ENCODE measurements around the gene EDA. TPM values are rescaled to one million over a fixed set of nuclear protein-coding genes. Genes with fewer than 3 reads are reported as not detected.
A peak's percentile ranks its signal among the peaks of the same experiment; 100 is the strongest.

EDA gene
- total RNA-seq, 2 donors from 2014 or later = 2.3 TPM

DNA sequence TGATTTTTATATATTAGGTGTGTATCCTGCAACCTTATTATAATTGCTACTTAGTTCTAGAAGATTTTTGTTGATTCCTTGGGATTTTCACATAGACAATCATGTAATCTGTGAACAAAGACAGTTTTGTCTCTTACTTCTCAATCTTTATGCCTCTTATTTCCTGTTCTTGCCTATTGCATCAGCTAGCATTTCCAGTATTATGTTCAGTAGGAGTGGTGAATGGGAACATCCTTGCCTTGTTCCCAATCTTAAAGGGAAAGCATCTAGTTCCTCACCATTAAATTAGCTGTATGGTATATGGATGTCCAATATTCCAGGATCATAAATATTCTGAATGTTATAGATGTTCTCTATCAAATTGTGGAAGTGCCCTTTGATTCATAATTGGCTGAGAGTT lies 392.0 kb downstream of the EDA start:
- intact Hi-C loops (cut with DNase I, micrococcal nuclease) = no loop called here
- ATAC-seq (no peak), DNase-seq (no peak)

DNA sequence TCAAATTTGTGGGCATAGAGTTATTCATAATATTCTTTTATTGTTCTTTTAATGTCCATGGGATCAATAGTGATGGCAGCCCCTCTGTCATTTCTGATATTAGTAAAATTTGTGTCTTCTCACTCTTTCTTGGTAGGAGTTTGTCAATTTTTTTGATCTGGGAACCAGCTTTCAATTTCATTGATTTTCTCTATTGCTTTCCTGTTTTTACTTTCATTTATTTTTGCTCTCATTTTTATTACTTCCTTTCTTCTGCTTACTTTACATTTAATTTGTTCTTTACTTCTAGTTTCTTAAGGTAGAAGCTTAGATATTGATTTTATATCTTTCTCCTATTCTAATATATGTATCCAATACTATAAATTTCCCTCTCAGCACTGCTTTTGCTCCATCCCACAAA lies 393.1 kb downstream of the EDA start:
- DNase-seq (no peak), ATAC-seq (no peak)
- intact Hi-C loops (cut with DNase I, micrococcal nuclease) = no loop called here

DNA sequence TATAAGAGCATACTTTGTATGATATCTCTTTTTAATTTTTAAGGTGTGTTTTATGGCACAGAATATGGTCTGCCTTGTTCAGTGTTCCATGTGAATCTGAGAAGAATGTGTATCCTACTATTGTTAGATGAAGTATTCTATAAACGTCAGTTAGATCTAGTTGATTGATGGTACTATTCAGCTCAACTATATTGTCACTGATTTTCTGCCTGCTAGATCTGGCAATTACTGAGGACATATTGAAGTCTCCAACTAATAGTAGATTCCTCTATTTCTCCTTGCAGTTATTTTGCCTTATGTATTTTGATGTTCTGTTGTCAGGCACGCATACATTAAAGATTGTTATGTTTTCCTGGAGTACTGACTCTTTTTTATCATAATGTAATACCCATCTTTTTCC lies 394.1 kb downstream of the EDA start:
- DNase-seq = no peak
- no peak for ATAC-seq
- intact Hi-C loops (cut with DNase I, micrococcal nuclease) = no loop called here

DNA sequence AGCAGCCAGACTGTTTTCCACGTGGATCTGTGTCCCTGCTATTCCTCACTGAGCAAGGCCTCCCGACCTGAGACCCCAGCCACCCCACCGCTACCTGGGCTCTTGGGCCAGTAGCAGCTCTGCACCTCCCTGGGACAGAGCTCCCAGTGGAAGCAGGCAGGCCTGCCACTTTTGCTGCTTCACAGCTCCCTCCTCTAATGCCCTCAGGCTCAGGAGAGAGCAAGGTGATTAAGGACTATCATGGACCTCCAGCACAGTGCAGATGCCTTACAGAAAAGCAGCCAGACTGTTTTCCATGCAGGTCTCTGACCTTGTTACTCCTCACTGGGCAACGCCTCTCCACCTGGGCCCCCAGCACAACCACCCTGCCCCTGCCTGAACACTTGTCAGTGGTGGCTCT lies 396.8 kb downstream of the EDA start:
- intact Hi-C loops (cut with DNase I, micrococcal nuclease) = no loop called here
- ATAC-seq = no peak
- DNase-seq = no peak

- ATAC-seq (peak; percentile 60), DNase-seq (no peak)
- intact Hi-C loops (cut with DNase I, micrococcal nuclease) = no loop called here
Observed at GRCh38 chrX:70013466-70014381, 397.8 kb downstream of the EDA start.

- ATAC-seq (no peak), DNase-seq (no peak)
- intact Hi-C loops (cut with DNase I, micrococcal nuclease) = no loop called here
Observed at GRCh38 chrX:70016513-70016912, 400.6 kb downstream of the EDA start.

- ATAC-seq (no peak), DNase-seq (no peak)
Observed at GRCh38 chrX:70022616-70023015, 406.7 kb downstream of the EDA start.

GRCh38 chrX:70025464-70025863 lies 409.6 kb downstream of the EDA start:
- ATAC-seq (no peak), DNase-seq (no peak)
- intact Hi-C loops (cut with DNase I, micrococcal nuclease) = no loop called here

More at GRCh38 chrX:70022616-70023015, 406.7 kb downstream of the EDA start:
- intact Hi-C loops (cut with DNase I, micrococcal nuclease) = no loop called here

DNA sequence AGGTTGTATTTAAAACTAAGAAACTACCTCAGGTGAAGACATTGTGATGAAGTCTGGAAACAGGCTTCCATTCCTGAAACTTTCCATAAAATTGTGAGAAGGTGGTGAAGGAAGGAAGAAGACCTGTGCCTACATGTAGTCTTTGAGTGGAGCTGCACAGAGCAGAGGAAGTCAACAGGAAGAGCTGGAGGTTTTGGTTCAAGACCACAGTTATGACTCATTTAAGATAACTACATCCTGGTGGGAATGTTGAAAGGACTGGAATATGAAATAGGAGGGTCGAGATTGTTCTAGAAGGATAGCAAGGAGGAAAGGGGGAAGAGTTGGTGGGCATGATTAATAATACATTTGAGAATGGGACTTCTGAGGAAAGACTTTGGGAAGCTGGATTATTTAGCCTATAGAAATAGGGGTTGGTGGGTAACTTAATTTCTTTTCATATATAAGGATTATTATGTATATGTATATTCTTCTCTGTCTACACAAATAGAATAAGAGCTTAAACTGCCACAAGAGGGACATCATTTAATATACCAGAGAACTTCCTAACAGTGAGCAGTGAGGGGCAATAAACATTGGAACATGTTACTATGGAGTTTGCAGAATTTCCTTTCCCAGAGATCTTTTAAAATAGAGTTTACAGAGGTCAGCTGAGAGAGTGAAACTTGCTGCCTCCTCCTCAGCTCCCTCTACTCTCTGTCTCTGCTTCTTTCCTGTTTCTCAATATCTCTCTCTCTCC lies 410.4 kb downstream of the EDA start:
- DNase-seq (no peak), ATAC-seq (no peak)
- intact Hi-C loops (cut with DNase I, micrococcal nuclease) = no loop called here

DNA sequence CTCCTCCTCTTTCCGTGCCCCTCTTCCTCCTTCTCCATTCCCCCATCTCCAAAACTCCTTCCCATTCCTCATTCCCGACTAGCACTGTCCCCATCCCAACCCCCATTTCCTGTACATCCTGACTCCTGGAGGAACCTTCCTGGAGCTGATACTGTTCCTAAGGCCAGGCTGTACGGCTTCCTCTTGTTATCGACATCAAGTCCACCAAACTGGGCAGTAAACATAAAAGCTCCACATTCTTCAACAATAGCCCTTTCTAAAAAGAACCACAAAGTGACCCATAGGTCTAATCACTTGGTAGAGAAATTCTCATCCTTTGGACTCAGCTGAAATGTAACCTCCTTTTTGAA lies 410.9 kb downstream of the EDA start:
- intact Hi-C loops (cut with DNase I, micrococcal nuclease) = no loop called here
- ATAC-seq (no peak), DNase-seq (no peak)

- DNase-seq = no peak
- ATAC-seq = no peak
- intact Hi-C loops (cut with DNase I, micrococcal nuclease) = no loop called here
Observed at GRCh38 chrX:70029863-70030262, 413.9 kb downstream of the EDA start.

DNA sequence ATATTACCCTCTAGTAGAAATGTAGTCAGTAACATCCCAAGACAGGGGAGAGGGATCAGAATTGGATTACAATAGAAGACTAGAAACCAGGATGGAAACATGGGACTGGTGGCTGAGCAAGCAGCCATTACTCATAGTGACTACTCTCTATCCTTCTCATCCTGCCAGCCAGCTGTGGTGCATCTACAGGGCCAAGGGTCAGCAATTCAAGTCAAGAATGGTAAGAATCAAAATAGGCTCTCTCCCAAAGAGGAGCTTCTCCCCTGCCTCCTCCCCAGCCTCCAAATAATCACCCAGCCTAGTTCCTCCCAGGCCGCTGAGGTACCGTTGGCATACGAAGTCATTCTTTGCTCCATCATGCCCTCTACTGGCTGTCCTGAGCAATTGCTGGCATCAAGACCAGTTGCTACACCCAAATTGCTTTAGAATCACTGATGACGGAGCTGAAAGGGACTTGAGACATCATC lies 414.4 kb downstream of the EDA start:
- intact Hi-C loops (cut with DNase I, micrococcal nuclease) = no loop called here
- ATAC-seq (peak; percentile 75), DNase-seq (peak in 1 of 2 donors; percentile 18)

DNA sequence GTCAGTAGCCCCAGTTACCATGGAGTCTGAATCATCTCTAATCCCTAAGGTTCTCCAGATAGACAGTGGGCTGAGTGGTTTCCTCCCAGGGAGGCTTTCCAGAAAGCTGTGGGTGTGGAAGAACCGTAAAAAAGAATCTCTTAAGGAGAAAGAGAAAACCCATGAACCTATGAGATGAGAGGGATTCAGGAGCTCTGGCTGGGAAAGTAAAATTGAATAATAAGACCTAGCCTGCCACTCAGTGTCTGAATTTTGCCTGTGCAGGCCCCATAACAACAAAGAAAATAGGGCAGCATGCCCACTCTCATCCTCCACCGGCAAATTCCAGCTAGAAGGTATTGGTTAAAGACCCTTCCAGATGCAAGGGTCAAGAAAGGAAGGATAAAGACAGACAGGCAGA lies 416.9 kb downstream of the EDA start:
- intact Hi-C loops (cut with DNase I, micrococcal nuclease) = no loop called here
- no peak for DNase-seq
- no peak for ATAC-seq

DNA sequence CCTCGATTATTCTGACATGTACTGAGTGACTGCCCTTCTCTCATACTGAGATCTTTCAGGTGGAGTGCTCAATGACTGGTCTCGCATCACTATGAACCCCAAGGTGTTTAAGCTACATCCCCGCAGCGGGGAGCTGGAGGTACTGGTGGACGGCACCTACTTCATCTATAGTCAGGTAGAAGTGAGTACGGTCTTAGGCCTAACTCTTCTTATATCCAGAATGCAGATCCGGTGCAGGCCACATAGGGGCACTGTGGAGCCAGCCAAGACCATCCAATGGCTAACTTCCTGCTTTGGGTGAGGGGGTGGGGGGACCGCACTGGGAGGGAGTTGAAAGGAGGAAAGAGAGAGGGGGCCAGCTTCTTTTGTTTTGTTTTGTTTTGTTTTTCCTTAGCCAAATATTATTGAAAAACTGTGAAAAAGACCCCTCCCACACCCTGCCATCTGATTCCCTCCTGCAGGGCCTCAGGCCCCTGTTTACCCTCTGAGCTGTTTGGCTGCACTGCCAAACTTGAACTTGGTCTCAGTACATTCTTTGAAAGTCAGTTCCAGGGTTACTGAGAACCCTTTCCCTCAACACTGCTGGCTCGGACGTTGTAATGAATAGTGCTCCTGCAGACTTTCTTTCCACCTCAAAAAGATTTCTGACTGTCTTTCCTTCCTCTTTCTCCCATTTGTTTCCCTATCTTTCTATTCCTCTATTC lies 417.6 kb downstream of the EDA start:
- ATAC-seq = peak; percentile 45
- intact Hi-C loops (cut with DNase I, micrococcal nuclease) = no loop called here
- peak in 1 of 2 donors; percentile 25 for DNase-seq

GRCh38 chrX:70034646-70035045 lies 418.7 kb downstream of the EDA start:
- DNase-seq (no peak), ATAC-seq (no peak)
- intact Hi-C loops (cut with DNase I, micrococcal nuclease) = no loop called here

GRCh38 chrX:70038515-70038914 lies 422.6 kb downstream of the EDA start:
- intact Hi-C loops (cut with DNase I, micrococcal nuclease) = no loop called here
- no peak for DNase-seq
- ATAC-seq = no peak

- DNase-seq (peak in 1 of 2 donors; percentile 27), ATAC-seq (no peak)
- intact Hi-C loops (cut with DNase I, micrococcal nuclease) = no loop called here
Observed at GRCh38 chrX:70038951-70039350, 423.0 kb downstream of the EDA start.

DNA sequence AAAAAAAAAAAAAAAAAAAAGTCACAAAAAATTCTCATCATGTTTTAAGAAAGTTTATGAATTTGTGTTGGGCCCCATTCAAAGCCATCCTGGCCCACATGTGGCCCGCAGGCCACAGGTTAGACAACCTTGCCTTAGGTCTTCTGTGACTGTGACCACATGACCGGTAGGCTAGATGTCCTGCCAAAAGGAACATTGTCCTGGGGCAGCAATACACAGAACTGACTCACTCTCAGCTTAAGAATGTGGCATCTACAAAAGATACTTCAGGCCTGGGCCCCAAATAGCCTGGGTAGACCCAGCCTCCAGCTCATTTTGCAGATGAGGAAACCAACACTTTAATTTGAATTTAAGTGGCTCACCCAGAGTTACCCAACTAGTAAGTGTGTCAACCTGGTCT lies 423.8 kb downstream of the EDA start:
- intact Hi-C loops (cut with DNase I, micrococcal nuclease) = no loop called here
- DNase-seq = no peak
- no peak for ATAC-seq

DNA sequence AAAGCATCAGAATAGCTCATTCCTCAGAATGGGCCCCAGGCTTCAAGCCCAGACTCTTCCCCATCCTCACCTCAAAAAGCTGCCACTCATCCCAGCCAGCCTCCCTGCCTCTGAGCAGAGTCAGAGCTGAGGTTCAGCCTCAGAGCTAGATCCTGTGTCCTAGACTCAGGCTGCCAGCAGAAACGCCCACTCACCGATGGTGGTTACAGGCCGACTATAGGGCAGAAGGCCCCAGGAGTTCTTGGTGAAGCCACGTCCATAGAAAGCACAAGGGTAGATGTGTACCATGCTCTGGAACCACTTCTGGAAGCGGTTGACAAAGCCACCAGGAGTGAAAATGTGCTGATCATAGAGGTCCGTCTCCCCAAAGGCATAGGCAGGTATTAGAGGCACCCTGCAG lies 426.1 kb downstream of the EDA start:
- intact Hi-C loops (cut with DNase I, micrococcal nuclease) = no loop called here
- ATAC-seq (no peak), DNase-seq (no peak)
